IPS DF 19.7 (cell line): ENCODE data around the gene B9D1.

Experiments used
- DNase-seq: peaks from one replicate; pipeline ENCODE4 v3.0.0-alpha.2; 2013; ENCODE audit warnings: low read depth, low spot score

B9D1 gene

DNA sequence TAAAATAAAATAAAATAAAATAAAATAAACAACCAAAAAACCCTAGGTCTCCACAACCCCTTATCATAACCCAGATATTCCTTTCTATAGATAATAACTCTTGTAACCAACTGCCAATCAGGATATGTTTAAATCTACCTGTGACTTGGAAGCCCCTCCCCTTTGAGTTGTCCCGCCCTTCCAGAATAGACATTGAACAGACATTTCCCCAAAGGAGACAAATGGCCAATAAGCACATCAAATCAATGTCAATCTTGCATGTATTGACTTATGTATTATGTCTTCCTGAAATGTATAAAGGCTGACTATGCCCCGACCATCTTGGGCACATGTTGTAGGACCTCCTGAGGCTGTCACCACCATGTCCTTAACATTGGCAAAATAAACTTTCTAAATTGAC lies 14.3 kb upstream of the B9D1 start:
- DNase-seq, result no peak

- DNase-seq, result no peak
Observed at GRCh38 chr17:19375732-19376131, 13.2 kb upstream of the B9D1 start.

DNA sequence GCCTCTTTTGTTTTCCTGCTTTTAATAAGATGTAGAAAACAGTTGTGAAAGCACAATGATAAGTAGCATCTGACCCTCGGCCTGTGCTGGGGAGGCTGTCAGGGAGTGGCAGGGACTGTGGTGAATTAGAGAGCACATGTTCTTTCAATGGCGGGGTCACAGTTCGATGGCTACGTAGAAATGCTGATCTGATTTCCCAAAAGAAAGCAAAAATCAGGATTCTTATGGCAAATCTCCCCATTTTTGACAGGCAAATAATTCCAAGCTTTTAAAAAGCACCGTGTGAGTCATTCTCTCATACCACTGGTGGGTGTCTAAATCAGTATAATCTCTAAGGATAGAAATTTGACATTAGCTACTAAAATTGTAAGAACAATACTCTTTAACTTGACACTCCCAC lies 11.6 kb upstream of the B9D1 start:
- DNase-seq, result no peak

- DNase-seq, result no peak
Observed at GRCh38 chr17:19372866-19373504, 10.5 kb upstream of the B9D1 start.

- DNase-seq, result no peak
Observed at GRCh38 chr17:19372439-19372838, 9.9 kb upstream of the B9D1 start.

- DNase-seq, result no peak
Observed at GRCh38 chr17:19372011-19372370, 9.5 kb upstream of the B9D1 start.

GRCh38 chr17:19371259-19372010 lies 8.9 kb upstream of the B9D1 start:
- DNase-seq, result no peak

DNA sequence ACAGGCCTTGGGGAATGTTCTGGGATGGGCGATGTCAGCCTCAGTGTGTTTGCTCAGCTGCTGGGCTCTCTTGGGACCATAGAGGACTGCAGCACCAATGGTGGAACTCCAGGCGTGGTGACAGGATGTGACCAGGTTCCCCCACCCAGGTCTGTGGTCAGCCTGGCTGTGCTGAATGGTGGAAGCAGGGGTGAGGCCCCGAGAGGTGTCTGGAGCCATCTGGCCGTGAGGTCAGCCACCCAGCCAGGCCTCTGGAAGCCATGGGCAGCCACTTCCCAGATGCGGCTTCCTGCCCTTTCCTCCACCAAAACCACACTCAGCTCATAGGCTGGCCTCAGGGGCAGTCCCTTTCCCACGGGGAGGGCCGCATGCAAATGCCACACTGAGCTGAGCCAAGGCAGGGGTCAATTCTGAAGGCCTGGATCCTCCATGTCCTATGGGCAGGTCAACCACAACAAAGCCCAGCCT lies 8.0 kb upstream of the B9D1 start:
- no peak for DNase-seq

- DNase-seq, result no peak
Observed at GRCh38 chr17:19369846-19370492, 7.4 kb upstream of the B9D1 start.

DNA sequence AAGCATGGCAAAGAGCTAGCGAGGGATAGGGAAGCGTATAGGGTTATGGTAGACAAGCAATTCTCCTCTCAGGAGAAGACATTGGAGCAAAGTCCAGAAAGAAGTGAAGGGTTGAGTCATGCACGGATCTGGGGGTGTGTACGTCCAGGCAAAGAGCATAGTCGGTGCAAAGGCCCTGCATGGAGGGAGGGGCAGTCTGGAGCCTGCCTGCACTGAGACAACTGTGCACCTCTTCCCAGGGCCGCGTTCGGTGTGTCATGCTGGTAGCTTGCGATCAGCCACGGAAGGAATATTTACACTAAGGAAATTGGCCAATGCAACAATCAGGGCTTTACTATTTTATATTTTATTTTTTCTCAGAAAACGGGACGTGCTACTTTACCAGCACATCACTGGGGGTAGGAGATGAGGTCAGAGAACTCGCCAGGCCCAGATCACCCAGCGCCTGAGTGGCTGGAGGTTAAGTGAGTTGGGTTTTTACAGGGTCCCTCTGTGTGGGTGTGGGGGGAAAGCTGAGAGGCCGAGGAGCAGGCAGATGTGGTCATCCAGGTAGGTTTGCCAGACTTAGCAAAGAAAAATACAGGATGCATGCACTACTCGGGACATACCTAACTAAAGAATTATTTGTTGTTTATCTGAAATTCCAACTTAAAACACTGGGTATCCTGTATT lies 6.7 kb upstream of the B9D1 start:
- no peak for DNase-seq

DNA sequence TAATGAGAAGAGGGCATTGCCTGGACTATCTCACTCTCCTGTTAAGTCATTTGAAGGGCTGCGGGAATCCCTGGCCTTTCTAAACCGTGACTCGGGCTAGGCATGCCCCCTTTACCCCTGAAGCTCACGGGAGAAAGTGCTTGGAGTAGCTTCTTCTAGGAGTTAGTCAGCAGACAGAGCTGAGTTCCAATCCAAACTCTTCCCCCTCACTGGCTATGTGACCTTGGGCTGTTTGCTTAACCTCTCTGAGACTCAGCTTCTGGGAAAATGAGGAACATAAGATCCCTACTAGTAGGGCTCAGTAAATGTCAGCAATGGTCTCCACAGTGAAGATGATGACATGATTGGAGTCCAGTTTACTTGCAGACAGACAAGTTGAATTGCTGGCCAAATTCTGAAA lies 5.7 kb upstream of the B9D1 start:
- no peak for DNase-seq

DNA sequence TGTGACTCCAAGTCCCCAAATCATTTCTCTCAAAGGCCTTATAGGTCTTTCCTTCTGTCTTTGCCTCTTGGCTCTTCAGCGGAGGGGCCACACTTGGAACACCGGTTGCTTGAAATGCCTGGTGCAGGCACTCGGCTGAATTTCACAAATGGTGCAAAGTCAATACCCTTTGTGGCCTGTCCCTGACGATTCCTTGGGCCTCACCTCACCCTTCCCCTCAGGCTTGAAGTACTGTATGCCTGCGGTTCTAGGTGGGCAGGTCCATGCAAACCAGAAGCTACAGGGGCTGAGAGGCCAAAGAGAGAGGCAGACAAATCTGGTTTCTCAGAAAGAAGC lies 4.1 kb upstream of the B9D1 start:
- no peak for DNase-seq

- DNase-seq, result no peak
Observed at GRCh38 chr17:19365833-19366636, 3.5 kb upstream of the B9D1 start.

DNA sequence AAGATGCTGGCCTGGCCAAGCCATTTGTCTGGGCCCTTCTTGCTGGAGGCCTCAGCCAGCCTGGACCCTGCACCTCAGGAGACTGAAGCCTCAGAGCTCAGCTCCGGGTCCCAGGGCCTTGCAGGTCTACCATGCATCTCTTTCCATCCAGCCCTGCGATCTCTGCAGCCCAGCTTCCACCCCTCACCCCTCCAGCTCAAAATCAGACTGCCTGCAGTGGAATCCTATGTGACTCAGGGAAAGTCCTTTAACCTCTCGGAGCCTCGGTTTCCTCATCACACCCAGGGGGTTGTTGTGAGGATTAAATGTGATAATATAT lies 2.9 kb upstream of the B9D1 start:
- no peak for DNase-seq

DNA sequence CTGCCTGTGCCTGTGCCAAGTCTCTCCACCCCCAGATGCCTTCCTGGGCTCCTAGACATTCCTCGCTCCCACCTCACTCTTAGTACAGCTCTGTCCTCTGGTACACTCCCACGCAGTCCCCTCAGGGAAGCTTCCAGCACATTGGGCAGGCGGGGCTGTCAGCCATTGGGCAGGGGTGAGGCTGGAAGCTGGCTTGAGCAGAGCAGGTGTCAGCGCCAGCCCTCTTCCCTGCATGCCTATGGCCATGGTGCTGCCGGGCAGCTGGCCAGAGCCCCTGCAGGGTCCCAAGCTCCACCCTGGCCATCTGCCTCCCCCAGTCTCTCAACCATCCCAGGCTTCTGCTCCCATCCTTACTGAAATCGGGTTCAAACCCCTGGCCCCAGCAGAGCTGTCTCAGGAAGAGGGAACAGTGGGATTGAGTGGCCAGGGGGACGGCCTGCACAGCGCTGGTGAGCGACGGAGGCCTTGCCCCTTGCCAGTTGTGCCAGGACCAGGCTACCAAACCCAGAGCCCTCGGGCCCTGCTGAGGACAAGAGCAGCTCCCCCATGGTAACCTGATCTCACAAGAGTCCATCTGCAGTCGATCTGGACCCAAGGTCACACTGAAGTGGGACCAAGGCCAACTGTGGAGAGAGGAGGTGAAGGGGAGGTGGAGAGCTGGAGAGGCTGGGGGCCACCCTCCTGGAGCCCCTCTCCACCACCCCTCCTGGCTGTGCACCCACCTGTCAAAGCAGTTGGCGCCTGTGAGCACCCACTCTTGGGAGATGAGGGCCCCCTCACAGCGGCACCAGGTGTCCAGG lies 2.4 kb upstream of the B9D1 start:
- DNase-seq, result no peak

DNA sequence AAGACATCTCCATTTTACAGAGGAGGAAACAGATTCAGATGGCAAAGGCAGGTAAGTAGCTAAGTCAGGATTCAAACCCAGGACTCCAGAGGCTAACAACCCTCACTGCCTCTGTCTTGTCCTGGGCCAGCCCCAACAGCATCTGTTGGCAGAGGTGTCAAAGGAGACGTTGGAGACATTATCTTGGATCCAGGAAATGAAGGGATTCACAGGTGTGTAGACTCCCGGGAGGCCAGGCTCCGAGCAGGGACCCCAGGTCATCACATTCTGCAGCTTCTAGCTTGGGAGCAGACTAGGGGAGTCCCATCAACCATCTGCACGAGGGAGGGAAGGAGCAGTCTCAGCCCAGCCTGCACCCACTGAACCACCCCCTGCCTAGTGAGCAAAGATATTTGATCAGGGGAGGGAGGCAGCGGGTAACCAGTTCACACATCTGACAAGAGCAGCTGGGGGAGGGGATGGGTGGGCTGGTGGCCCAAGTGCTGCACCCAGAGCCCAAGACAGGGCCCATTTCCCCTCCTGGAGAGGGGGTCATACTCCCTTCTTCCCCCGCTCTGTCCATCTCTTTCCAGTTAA lies 1.0 kb upstream of the B9D1 start:
- DNase-seq, result no peak

GRCh38 chr17:19363114-19363438 lies 553 bp upstream of the B9D1 start:
- DNase-seq, result no peak

- no peak for DNase-seq
Observed at GRCh38 chr17:19361944-19362276, 613 bp downstream of the B9D1 start.

DNA sequence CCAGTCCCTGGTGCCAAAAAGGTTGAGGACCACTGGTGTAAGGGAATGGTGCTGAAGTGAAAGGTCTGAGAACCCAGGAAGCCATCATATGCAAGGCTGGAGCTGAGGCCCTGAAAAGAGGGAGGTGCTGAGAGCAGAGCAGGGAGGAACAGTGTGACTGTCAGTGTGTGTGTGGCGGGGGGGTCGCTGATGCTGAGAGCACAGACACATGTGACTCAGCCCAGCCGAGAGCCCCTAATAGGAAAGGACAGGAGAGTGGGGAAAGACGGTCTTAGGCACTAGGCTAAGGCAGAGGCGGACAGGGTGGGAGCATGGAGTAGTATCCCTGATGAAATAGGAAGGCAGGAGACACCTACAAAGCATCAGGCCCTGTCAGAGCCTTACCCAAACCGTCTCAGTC lies 1.2 kb downstream of the B9D1 start:
- DNase-seq, result no peak

DNA sequence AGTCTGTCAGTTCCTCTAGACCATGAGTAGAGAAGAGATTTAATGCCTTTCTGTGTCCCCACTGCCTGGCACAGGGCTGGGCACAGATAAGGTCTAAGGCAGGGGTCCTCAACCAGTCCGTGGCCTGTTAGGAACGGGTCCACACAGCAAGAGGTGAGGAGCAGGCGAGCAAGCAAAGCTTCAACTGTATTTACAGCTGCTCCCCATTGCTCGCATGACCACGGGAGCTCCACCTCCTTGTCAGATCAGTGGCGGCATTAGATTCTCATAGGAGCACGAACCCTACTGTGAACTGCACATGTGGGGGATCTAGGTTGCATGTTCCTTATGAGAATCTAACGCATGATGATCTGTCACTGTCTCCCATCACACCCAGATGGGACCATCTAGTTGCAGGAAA lies 1.8 kb downstream of the B9D1 start:
- no peak for DNase-seq

- DNase-seq, result no peak
Observed at GRCh38 chr17:19359856-19360255, 2.7 kb downstream of the B9D1 start.
